ENCODE measurements around the gene SLC3A2.
"Not testable (repeated sequence)": the region's sequence is repeated elsewhere in the genome, so short reads cannot be mapped to it uniquely, and the experiment has no call there.

The SLC3A2 gene

DNA sequence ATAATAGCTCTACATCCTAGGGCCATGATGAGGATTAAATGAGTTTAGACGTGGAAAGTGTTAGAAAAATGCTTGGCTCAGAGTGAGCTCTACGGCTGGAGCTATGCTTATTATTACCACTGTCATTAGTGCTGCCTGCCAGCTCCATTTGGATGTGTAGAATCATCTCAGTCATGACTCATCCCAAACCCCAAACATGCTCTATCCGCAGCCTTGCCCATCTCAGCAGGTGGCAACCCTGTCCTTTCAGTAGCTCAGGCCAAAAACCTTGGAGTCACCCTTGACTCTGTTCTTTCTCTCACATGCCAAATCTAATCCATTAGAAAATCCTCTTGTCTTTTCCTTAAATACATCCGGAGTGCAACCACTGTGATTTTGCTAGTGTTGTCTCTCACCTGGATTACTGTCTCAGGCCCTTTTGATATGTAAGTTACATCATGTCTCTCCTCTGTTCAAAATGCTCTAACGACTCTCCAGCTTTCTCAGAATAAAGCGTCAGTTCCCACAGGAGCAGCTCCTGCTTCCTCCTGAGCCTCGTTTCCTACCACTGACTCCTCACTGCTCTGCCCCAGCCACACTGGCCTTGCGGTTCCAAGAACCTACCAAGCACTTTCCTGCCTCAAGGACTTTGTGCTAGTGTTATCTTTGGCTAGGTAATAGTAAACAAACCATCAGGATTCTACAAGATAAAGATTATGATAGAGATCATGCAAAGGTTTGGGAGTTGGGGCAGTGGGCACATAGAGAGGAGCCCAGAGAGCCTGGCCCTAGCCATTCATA is 51.0 kb downstream of the SLC3A2 start:
- no peak for DNase-seq

- DNase-seq, result no peak
These were observed 52.6 kb downstream of the SLC3A2 start for GRCh38 chr11:62933285-62933684.

DNA sequence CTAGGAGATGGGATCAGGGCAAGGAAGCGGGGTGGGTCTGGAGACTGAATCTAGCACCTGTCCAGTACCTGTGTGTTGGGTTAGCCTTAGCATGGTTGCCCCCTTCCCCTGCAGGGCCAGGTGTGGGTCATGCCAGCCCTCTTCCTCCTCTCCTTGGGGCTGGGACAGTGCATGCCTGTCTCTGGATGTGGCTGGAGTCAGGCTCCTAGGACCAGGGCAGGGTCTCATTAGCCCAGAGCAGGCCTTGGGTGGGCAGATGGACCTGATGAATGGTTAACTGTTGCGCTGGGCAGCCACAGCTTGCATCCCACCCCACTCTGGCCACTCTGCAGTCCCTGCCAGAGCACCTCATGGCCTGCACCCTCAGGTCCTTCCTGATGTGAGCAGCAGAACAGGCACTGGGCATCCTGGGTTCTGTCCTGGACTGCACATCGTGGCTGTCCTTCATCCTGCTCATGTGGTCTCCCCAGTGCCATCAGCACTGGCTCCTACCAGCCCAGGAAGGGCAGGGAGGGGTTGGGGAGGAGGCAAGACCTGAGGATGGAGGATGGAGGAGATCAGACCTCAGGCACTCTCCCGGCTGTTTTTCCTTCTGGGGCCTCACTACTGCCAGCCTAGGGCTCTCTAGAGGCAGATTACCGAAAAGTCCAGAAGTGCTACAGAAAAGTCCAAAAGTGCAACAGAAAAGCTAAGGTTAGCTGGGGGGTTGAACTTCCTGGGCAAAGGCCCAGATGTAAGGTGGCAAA is 53.2 kb downstream of the SLC3A2 start:
- no peak for DNase-seq

DNA sequence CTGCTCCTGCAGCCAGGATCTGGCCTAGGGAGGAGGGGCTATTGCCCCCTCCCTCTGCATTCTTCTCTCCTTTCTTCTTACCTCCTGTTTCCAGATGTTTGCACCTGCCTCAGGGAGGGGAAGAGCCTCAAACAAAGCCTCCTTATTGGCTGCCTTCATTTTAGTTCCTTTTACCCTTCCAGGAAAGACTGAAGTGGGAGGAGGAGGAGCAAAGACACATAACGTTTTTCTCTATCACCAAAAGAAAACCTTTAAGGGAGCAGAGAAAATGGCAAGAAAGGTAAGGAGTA is 53.7 kb downstream of the SLC3A2 start:
- DNase-seq, result no peak

- DNase-seq, result not testable (repeated sequence)
These were observed 56.8 kb downstream of the SLC3A2 start for GRCh38 chr11:62937528-62937927.

All from NCI-H524 (cell line).